ENCODE results near the gene VKORC1L1. TPM values are rescaled to one million over a fixed set of nuclear protein-coding genes. Genes with fewer than 3 reads are reported as not detected.
"Not testable (repeated sequence)": the region's sequence is repeated elsewhere in the genome, so short reads cannot be mapped to it uniquely, and the experiment has no call there.

Gene VKORC1L1
- total RNA-seq, 2 experiments from 2014 or later, result 27.1 to 28.6 TPM

DNA sequence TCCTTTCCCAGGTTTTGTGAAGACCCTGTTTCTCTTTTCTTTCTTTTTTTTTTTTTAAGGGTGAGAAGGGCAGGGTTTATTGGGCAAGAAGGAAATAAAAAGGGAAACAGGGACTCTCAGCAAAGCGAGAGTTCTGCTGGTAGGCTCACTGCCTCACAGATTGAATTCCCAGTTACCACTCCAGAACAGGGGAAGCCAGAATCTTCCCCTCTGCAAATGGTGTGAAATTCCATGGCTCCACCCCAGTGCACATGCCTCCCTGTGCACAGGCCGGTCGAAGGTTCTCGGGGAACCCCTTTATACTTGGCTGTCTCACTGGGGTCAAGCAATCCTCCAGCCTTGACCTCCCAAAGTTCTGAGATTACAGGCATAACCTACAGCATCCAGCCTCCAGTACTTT, 119.7 kb downstream of the VKORC1L1 start:
- ChIA-PET POLR2A (no interaction called here), CTCF (no interaction called here)

DNA sequence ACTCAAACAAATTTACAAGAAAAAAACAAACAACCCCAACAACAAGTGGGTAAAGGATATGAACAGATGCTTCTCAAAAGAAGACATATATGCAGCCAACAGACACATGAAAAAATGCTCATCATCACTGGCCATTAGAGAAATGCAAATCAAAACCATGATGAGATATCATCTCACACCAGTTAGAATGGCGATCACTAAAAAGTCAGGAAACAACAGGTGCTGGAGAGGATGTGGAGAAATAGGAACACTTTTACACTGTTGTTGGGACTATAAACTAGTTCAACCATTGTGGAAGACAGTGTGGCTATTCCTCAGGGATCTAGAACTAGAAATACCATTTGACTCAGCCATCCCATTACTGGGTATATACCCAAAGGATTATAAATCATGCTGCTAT, 122.1 kb downstream of the VKORC1L1 start:
- CTCF ChIA-PET, POLR2A ChIA-PET: not testable (repeated sequence)

DNA sequence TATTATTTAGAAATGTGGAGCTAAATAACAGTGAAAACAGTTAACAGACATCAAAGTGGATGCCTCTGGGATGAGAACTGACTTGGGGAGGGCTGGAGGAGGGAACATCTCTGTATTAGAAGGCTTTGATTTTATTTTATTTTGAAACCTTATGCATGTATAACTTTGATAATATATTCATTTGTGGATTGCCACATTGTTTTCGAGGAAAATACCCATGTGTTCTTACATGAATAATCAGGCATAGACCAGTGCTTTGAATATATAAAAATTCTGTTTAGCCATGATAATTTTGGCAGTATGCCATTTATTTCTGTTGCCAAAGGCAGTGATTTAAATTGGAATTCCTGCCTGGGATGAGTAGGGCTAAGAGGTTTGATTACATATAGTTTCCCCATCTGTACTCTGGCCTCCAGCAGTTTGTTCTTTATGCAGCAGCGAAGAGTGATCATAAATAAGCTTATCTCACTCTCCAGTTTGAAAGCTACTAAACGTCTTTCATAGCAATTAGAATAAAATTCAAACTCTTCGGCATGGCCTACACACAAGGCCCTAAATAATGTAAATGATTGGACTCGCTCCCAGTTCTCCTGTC, 128.0 kb downstream of the VKORC1L1 start:
- CTCF ChIA-PET, POLR2A ChIA-PET: not testable (repeated sequence)

- POLR2A ChIA-PET, CTCF ChIA-PET: not testable (repeated sequence)
Measured at GRCh38 chr7:66005115-66005671, 132.3 kb downstream of the VKORC1L1 start.

- CTCF ChIA-PET, result no interaction called here
- POLR2A ChIA-PET, result no interaction called here
Measured at GRCh38 chr7:66007232-66007631, 134.4 kb downstream of the VKORC1L1 start.

Other genes starting within 250 kb of the VKORC1L1 start
- gene GUSB, start 109.1 kb downstream of the VKORC1L1 start, total RNA-seq, result 10 to 100 TPM; 55.5 to 55.7 TPM
- gene ASL, start 202.7 kb downstream of the VKORC1L1 start, total RNA-seq, result 10 to 100 TPM; 29.5 to 31.4 TPM
- gene CRCP, start 241.8 kb downstream of the VKORC1L1 start, total RNA-seq, result 10 to 100 TPM; 30.8 to 33.7 TPM